Motor neuron (in vitro differentiated cells): Measurements from ENCODE around the gene PRKCH. TPM values are rescaled to one million over a fixed set of nuclear protein-coding genes. Genes with fewer than 3 reads are reported as not detected.
"Not testable (repeated sequence)": the region's sequence is repeated elsewhere in the genome, so short reads cannot be mapped to it uniquely, and the experiment has no call there.

Experiments used
- ATAC-seq, 8 experiments: fragments of 200-7000 bp; cut with Tn5 transposase; replicated peaks in 6 of 8; 2 replicates each; pipeline ENCODE4 v1.8.0; 2021; ENCODE audit warnings: mild to moderate bottlenecking in 8 of 8, moderate library complexity in 8 of 8
- H3K27ac ChIP-seq, 2 donors: fragments of 250-450 bp; sonication (Bioruptor Pico); 2 replicates each; pipeline ENCODE4 v1.9.0; 2021; ENCODE audit warnings: antibody characterized with exemption in 2 of 2, mild to moderate bottlenecking in 2 of 2, moderate library complexity in 1 of 2
- H3K4me1 ChIP-seq, 2 donors: fragments of 250-450 bp; sonication (Bioruptor Pico); replicated peaks in 1 of 2; 2 replicates each; pipeline ENCODE4 v1.6.1; 2021; ENCODE audit warnings: antibody characterized with exemption in 2 of 2, mild to moderate bottlenecking in 2 of 2, moderate library complexity in 1 of 2
- H3K4me3 ChIP-seq, 5 donors: fragments of 250-450 bp; sonication (Bioruptor Pico); 2 replicates each; pipeline ENCODE4 v1.9.0; 2021; ENCODE audit warnings: antibody characterized with exemption in 5 of 5, mild to moderate bottlenecking in 5 of 5, moderate library complexity in 4 of 5
- WGBS, 10 experiments: fragments of 450-650 bp; shearing (Covaris generic); methylation state at CpG; one replicate each; pipeline ENCODE4 v1.0.0; 2022; 5-methylcytosine and 5-hydroxymethylcytosine counted together
- in situ Hi-C, 9 experiments: fragments of 400-800 bp; cut with MboI; loops; one replicate each; pipeline ENCODE4 v1.15.0; 2021; ENCODE audit warnings: low sequenced_read_pairs in 9 of 9, low pct_unique_long_range_greater_than_20kb in 2 of 9; ENCODE audit not compliant: unreplicated experiment in 9 of 9
- total RNA-seq, 8 experiments: library from RNA; unstranded; fragments of 300-600 nt; gene quantifications; 2 replicates each; pipeline versions ENCODE4 v1.2.3 to v1.2.4, GENCODE V29; 2022

The PRKCH gene
- total RNA-seq, 8 experiments from 2014 or later = 0.33 to 12.9 (median 1.6) TPM

DNA sequence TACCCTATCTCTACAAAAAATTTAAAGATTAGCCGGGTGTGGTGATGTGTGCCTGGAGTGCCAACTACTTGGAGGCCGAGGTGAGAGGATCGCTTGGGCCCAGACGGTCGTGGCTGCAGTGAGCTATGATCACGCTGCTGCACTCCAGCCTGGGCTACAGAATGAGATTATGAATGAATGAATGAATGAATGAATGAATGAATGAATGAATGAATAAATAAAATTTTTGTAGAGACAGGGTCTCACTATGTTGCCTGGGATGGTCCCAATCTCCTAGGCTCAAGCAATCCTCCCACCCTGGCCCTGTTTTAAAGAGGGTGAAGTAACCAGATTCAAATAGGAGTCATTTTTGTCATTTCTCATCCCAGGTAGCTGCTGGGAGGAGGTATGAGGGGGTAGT lies 197.7 kb downstream of the PRKCH start:
- ATAC-seq = no peak
- H3K27ac ChIP-seq = no peak overlapping the region
- in situ Hi-C loops = no loop called here
- H3K4me3 ChIP-seq = no peak overlapping the region
- H3K4me1 ChIP-seq = peaks cover 11% of the 10 kb centered on the region in 2 donors
- 80 to 97% (median 92%) methylated on average over 1 to 5 of the region's 6 CpGs; no CpG with 5 or more reads in 5 of the 10 experiments for WGBS, 10 experiments

- WGBS, 10 experiments = 33 to 100% (median 78%) methylated on average over 1 of the region's 1 CpG; no CpG with 5 or more reads in 1 of the 10 experiments
- in situ Hi-C loops = no loop called here
- H3K27ac ChIP-seq = no peak overlapping the region
- no peak overlapping the region for H3K4me3 ChIP-seq
- peaks cover 14 to 18% of the 10 kb centered on the region in 2 donors for H3K4me1 ChIP-seq
- ATAC-seq = no peak
These were observed 198.4 kb downstream of the PRKCH start for GRCh38 chr14:61519735-61520134.

- Histone ChIP-seq H3K27ac (no peak overlapping the region), H3K4me3 (no peak overlapping the region), H3K4me1 (peaks cover 20 to 25% of the 10 kb centered on the region in 2 donors)
- no peak for ATAC-seq
- in situ Hi-C loops = no loop called here
- WGBS, 10 experiments = 0 to 89% (median 82%) methylated on average over 1 of the region's 1 CpG
These were observed 199.2 kb downstream of the PRKCH start for GRCh38 chr14:61520576-61520975.

GRCh38 chr14:61521773-61522172 lies 200.4 kb downstream of the PRKCH start:
- WGBS, 10 experiments = 44 to 100% (median 82%) methylated on average over 1 of the region's 1 CpG; no CpG with 5 or more reads in 4 of the 10 experiments
- in situ Hi-C loops = no loop called here
- no peak for ATAC-seq
- Histone ChIP-seq H3K4me1 (peaks cover 20 to 25% of the 10 kb centered on the region in 2 donors), H3K4me3 (no peak overlapping the region), H3K27ac (no peak overlapping the region)

DNA sequence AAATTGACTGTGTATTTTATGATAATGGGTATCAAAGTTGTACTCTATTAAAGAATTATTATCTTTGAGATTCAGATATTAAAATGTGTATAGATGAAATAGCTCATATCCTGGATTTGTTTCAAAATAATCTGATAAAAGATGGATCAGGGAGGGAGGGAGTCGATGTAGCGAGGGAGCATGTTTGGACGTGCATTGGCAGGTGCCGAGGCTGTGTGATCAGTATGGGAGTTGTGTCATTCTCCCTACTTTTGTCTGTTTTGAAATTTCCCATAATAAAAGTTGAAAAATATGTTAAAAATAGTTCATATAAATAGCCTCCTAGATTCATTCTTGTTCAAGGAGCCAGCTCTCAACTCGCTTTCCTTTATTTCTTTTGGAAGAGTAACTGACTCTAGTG lies 202.4 kb downstream of the PRKCH start:
- in situ Hi-C loops = no loop called here
- H3K4me3 ChIP-seq = no peak overlapping the region
- H3K27ac ChIP-seq = no peak overlapping the region
- peaks cover 29 to 34% of the 10 kb centered on the region in 2 donors for H3K4me1 ChIP-seq
- WGBS, 10 experiments = 45 to 100% (median 70%) methylated on average over 1 to 3 of the region's 5 CpGs; no CpG with 5 or more reads in 2 of the 10 experiments
- no peak for ATAC-seq

- no peak overlapping the region for H3K4me3 ChIP-seq
- peak in 6 of 8 experiments; percentile 39 to 84 (median 82) for ATAC-seq
- in situ Hi-C loops = no loop called here
- H3K27ac ChIP-seq = peak overlapping the region in 1 of 2 donors; percentile 41
- WGBS, 10 experiments = 0 to 59% (median 7%) methylated on average over 2 to 4 of the region's 4 CpGs
- H3K4me1 ChIP-seq = peaks cover 29 to 34% of the 10 kb centered on the region in 2 donors
These were observed 202.9 kb downstream of the PRKCH start for GRCh38 chr14:61524211-61524806.

- Histone ChIP-seq H3K4me1 (peaks cover 29 to 34% of the 10 kb centered on the region in 2 donors), H3K27ac (peak overlapping the region in 1 of 2 donors; percentile 41), H3K4me3 (no peak overlapping the region)
- 67 to 100% (median 88%) methylated on average over 1 of the region's 1 CpG; no CpG with 5 or more reads in 5 of the 10 experiments for WGBS, 10 experiments
- in situ Hi-C loops = no loop called here
- no peak for ATAC-seq
These were observed 203.5 kb downstream of the PRKCH start for GRCh38 chr14:61524936-61525292.

DNA sequence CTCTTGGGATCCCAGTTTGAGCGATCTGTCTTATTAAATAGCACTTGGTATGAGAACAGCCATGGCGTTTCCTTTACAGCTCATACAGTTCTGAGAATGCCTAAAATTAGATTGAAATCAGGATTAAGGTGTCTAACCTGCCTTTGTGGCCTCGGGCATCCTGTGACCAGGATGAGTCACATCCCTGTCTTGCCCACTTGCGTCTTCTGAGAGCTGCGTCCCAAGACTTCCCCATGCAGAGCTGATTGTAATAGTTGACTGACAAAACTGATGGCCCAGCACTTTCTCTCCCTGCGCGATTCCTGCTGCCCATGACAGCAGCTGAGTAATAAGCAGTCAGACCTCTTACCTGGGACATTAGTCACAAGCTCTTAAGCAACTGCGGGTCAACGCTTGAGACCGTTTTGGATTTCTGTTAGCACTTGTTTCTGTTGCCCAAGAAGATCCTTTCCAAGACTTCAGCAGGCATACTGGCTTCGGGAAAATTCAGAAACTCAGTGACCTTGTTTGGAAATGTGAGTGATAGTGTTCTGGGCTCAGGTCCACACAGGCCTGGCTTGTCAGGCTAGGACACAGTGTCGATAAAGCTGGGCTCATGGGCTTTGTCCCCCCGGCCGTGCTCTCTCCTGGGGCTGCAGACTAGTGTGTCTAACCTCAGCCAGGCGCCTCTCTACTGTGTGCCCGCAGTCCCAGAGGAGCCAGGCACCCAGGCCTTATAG lies 204.1 kb downstream of the PRKCH start:
- no peak overlapping the region for H3K4me3 ChIP-seq
- ATAC-seq = peak in 4 of 8 experiments; percentile 2 to 58 (median 10)
- no peak overlapping the region for H3K27ac ChIP-seq
- H3K4me1 ChIP-seq = peaks cover 29 to 34% of the 10 kb centered on the region in 2 donors
- in situ Hi-C loops = no loop called here
- 22 to 97% (median 50%) methylated on average over 2 to 9 of the region's 16 CpGs; no CpG with 5 or more reads in 1 of the 10 experiments for WGBS, 10 experiments

DNA sequence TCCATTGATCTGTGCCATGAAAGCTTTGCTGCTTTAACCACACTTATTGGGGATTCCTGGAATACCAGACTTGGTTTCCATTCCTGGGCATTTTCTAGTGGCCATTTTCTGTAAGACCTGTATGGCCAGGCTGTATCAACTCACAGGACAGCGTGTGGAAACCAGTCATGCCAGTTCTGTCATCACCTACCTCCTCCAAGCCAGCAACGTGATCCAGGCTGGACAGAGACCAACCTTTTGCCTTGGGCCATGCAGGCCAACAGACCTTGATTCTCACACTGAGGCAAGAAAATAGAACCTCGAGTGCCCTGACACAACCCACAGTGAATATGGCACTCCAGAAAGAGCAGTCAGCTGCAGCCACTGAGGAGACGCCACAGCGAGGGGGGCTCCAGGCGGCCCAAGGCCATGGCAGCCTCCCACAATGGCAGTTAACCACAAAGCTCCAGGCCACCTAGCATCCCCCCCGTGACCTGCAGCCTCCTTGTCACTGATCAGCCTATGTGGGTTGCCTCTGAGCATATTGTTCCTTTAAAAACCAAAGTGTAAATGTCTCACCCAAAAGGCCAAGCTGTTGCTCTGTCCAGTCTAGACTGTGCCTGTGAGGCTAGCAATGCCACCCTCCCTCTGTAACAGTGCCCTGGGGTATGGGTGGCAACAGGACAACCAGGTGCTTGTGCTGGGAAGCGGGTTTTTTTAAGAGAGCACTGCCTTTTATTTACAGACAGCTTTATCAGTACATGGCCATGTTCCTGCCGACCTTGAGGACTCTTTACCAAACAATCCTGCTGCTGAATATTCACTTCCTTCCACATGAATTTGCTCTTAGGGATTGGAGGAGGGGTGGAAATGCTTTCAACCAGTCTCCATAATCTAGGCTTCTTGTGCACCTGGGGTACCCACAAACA lies 205.3 kb downstream of the PRKCH start:
- ATAC-seq = peak in 2 of 8 experiments; percentile 38 to 49
- H3K4me1 ChIP-seq = peaks cover 29 to 34% of the 10 kb centered on the region in 2 donors
- 28 to 100% (median 79%) methylated on average over 2 to 7 of the region's 9 CpGs; no CpG with 5 or more reads in 1 of the 10 experiments for WGBS, 10 experiments
- H3K4me3 ChIP-seq = no peak overlapping the region
- no peak overlapping the region for H3K27ac ChIP-seq
- in situ Hi-C loops = no loop called here

DNA sequence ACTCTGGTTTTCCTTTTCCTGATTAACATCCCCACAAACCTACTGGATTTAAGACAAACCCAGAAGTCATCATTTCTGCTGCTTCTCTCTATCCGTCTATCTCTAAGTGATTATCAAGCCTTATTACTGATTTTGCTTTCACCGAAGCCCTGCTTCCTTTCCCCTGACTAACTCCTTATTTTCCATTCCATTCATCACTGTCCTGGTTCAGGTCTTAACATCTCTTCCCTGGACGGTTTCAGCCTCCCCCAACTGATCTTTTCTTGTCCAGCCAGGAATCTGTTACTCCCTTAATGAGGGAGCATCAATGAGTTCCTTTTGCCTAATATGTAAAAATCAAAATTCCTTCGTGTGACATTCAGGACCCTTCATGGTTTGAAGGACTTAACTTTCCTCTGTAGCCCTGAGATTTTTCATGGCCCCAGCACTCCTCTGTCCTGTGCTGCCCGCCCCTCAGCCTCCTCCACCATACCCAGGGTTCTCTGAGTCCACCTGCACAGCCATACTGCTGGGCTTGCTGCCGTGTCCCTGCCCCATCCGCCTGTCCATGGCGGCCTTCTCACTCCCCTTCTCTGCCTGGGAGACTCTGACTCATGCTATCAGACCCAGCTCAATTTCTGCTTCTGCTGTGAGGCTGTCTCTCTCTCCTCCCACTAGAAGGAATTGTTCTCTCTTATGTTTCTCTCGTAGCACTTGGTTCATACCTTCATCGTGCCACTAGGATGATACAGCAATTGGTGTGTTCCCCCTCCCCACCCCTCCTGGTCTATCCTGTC lies 206.1 kb downstream of the PRKCH start:
- ATAC-seq = peak in 7 of 8 experiments; percentile 58 to 79 (median 71)
- H3K27ac ChIP-seq = no peak overlapping the region
- peaks cover 29 to 34% of the 10 kb centered on the region in 2 donors for H3K4me1 ChIP-seq
- 17 to 68% (median 60%) methylated on average over 2 to 5 of the region's 10 CpGs; no CpG with 5 or more reads in 2 of the 10 experiments for WGBS, 10 experiments
- in situ Hi-C loops = no loop called here
- H3K4me3 ChIP-seq = no peak overlapping the region

DNA sequence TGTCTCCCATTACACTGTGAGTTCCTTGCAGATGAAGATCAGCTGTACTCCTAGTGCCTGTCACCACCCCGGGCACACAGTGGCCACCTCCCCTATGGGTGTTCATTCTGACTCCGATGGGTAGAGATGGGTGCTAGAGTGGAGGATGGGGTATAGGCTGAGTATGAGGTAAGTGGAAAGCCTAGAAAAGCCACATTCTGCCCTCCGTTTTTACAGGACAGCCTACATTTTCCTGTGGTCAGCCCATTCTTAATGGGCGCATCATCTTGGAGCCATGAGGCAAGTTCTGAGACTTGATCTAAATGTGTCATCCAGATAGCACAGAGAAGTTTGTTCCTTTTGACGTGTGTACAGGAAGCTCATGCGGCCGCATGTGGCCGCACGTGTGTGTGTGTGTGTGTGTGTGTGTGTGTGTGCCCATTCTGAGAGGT lies 207.2 kb downstream of the PRKCH start:
- no peak overlapping the region for H3K27ac ChIP-seq
- WGBS, 10 experiments = 65 to 100% (median 100%) methylated on average over 1 to 4 of the region's 9 CpGs; no CpG with 5 or more reads in 6 of the 10 experiments
- in situ Hi-C loops = no loop called here
- H3K4me3 ChIP-seq = no peak overlapping the region
- no peak for ATAC-seq
- H3K4me1 ChIP-seq = peaks cover 22 to 33% of the 10 kb centered on the region in 2 donors

- 100% methylated on average over 2 of the region's 5 CpGs; no CpG with 5 or more reads in 9 of the 10 experiments for WGBS, 10 experiments
- in situ Hi-C loops, H3K27ac ChIP-seq, H3K4me3 ChIP-seq, ATAC-seq: not testable (repeated sequence)
- peaks cover 19 to 25% of the 10 kb centered on the region in 2 donors for H3K4me1 ChIP-seq
These were observed 208.0 kb downstream of the PRKCH start for GRCh38 chr14:61529360-61529759.
